Endothelial cell of umbilical vein (primary cell): ENCODE results near the gene RPS27L. TPM values are rescaled to one million over a fixed set of nuclear protein-coding genes. Genes with fewer than 3 reads are reported as not detected.

Source experiments
- BruUV-seq: library from RNA; stranded (reverse); fragments of 400-500 nt; replicated peaks from 2 replicates; lab custom pipeline; 2021; lab: Mats Ljungman, UMichigan
- CTCF ChIA-PET: fragments of 300-600, 350-600 bp; sonication (Branson Sonifier 250); formaldehyde crosslinking; loops from one replicate; lab custom pipeline; 2021; ENCODE audit warnings: antibody characterized with exemption, inconsistent platforms; lab: Charles Lee
- POLR2A ChIA-PET: fragments of 300-600, 350-600 bp; sonication (Branson Sonifier 250); formaldehyde crosslinking; loops from one replicate; lab custom pipeline; 2021; ENCODE audit warnings: antibody characterized with exemption, inconsistent platforms; lab: Charles Lee
- DNase-seq: peaks from one replicate; pipeline ENCODE4 v3.0.0-alpha.2; 2011; ENCODE audit warnings: low read depth, low spot score
- FAIRE-seq: peaks from 2 replicates; lab custom pipeline; 2011; peaks lifted over from hg19 to GRCh38; lab: Jason Lieb, UNC
- H2AFZ ChIP-seq: 2 replicates; pipeline ENCODE4 v1.6.0; 2012; ENCODE audit warnings: low read depth, low read length, control low read depth, inconsistent platforms
- H3K27ac ChIP-seq: 2 replicates; pipeline ENCODE4 v1.5.1; 2011; ENCODE audit warnings: low read depth, mild to moderate bottlenecking, control low read depth, low read length, moderate library complexity; ENCODE audit not compliant: insufficient read depth
- H3K27me3 ChIP-seq, 2 experiments: 2 replicates each; pipeline versions ENCODE4 v1.6.0 to v1.6.1; 2011; ENCODE audit warnings: low read length in 2 of 2, mixed read lengths in 1 of 2; ENCODE audit not compliant: control insufficient read depth in 2 of 2, insufficient read depth in 2 of 2
- H3K36me3 ChIP-seq, 2 experiments: 2 replicates in 1 of 2; 3 replicates in 1 of 2; pipeline ENCODE4 v1.5.1; 2011; ENCODE audit warnings: low read length in 2 of 2, mild to moderate bottlenecking in 1 of 2, moderate library complexity in 1 of 2; ENCODE audit not compliant: control insufficient read depth in 2 of 2, insufficient read depth in 2 of 2; ENCODE audit errors: extremely low read depth in 1 of 2
- H3K4me1 ChIP-seq: 3 replicates; pipeline ENCODE4 v1.5.1; 2011; ENCODE audit warnings: mild to moderate bottlenecking, low read length; ENCODE audit not compliant: control insufficient read depth, insufficient read depth; ENCODE audit errors: extremely low read depth
- H3K4me2 ChIP-seq: 2 replicates; pipeline ENCODE4 v1.6.1; 2011; ENCODE audit warnings: low read length, control low read depth, mixed read lengths; ENCODE audit not compliant: insufficient read depth
- H3K4me3 ChIP-seq, 3 experiments: fragments of 200-600 bp in 1 of 3; sonication (generic), shearing (Covaris generic) in 1 of 3; replicated peaks in 1 of 3; 2 replicates each; pipeline ENCODE4 v1.5.1; 2011 to 2016; ENCODE audit warnings: control low read depth in 3 of 3, low read length in 3 of 3, mild to moderate bottlenecking in 2 of 3, inconsistent platforms in 1 of 3, low read depth in 1 of 3, moderate library complexity in 1 of 3; ENCODE audit not compliant: insufficient read depth in 1 of 3
- H3K79me2 ChIP-seq: 2 replicates; pipeline ENCODE4 v1.6.0; 2012; ENCODE audit warnings: low read length, inconsistent platforms; ENCODE audit not compliant: control insufficient read depth, insufficient read depth
- H3K9ac ChIP-seq: replicated peaks from 2 replicates; pipeline ENCODE3; 2011; ENCODE audit warnings: low read length, control low read depth; ENCODE audit not compliant: insufficient read depth; ENCODE audit errors: extremely low read depth
- H3K9me1 ChIP-seq: replicated peaks from 3 replicates; pipeline ENCODE4 v1.6.0; 2011; ENCODE audit warnings: mild to moderate bottlenecking, low read length; ENCODE audit not compliant: control insufficient read depth, insufficient read depth; ENCODE audit errors: extremely low read depth
- H3K9me3 ChIP-seq: replicated peaks from 2 replicates; pipeline ENCODE4 v1.5.1; 2012; ENCODE audit warnings: low read length, inconsistent platforms; ENCODE audit not compliant: control insufficient read depth, insufficient read depth
- H4K20me1 ChIP-seq: replicated peaks from 2 replicates; pipeline ENCODE3; 2011; ENCODE audit warnings: mild to moderate bottlenecking, low read length; ENCODE audit not compliant: control insufficient read depth, insufficient read depth; ENCODE audit errors: extremely low read depth
- FOS ChIP-seq: IDR thresholded peaks from 2 replicates; pipeline ENCODE4 v1.6.1; 2011; ENCODE audit warnings: mild to moderate bottlenecking, low read length, moderate library complexity, borderline replicate concordance; ENCODE audit not compliant: insufficient read depth
- JUN ChIP-seq: IDR thresholded peaks from 2 replicates; pipeline ENCODE4 v1.6.1; 2011; ENCODE audit warnings: borderline replicate concordance, low read depth; ENCODE audit not compliant: insufficient read length, insufficient read depth
- MYC ChIP-seq: IDR thresholded peaks from one replicate; pipeline ENCODE4 v1.6.1; 2011; ENCODE audit warnings: mild to moderate bottlenecking, low read depth, low read length
- POLR2A ChIP-seq: IDR thresholded peaks from 2 replicates; pipeline ENCODE4 v1.6.1; 2012; ENCODE audit warnings: low read depth, mild to moderate bottlenecking, control low read depth, low read length
- POLR2AphosphoS5 ChIP-seq: IDR thresholded peaks from 2 replicates; pipeline ENCODE4 v1.6.1; 2012; ENCODE audit warnings: low read depth, mild to moderate bottlenecking, control low read depth, low read length, moderate library complexity; ENCODE audit not compliant: insufficient read depth
- dilution Hi-C: fragments of 300-500 bp; cut with MboI; formaldehyde crosslinking; loops from one replicate; pipeline ENCODE4 v1.15.0; 2019; ENCODE audit warnings: low sequenced_read_pairs; ENCODE audit not compliant: extremely low pct_ligation_motif_present
- intact Hi-C: fragments of 100-400 bp; cut with micrococcal nuclease; formaldehyde crosslinking; loops from one replicate; pipeline ENCODE4 v1.10.0; 2022
- polyA plus RNA-seq, 4 experiments: library from polyadenylated mRNA; depleted of rRNA in 3 of 4; stranded (reverse) in 3 of 4; unstranded in 1 of 4; fragments of >200 nt; gene quantifications; 2 replicates each; pipeline versions ENCODE4 v1.2.1 to v1.2.3, GENCODE V29; 2011 to 2012; ENCODE audit warnings: missing spikeins in 1 of 4
- total RNA-seq: library from RNA; stranded (reverse); gene quantifications from 2 replicates; pipeline ENCODE4 v1.2.3, GENCODE V29; 2021

Gene RPS27L
- total and polyA plus RNA-seq, 2 donors (not counting 3 experiments of a cell fraction or from before 2014, with no cell fraction given), result 163 to 345 TPM

DNA sequence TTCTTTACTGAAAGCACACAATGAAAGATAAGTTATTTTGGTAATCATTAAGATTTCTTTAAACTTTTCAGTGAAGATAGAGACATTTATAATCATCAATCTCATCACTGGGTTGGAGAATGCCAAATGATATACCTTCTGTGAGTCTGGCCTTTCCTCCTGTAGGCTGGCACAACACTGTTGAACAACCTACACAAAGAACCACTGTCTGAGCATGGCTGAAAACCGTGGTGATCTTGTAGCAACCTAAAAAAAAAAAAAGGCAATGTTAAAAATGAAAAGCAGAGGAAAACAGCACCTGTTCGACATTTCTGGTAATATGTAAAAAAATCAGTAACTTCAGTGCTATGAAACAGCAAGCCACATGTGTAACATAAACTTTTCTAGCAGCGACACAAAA, 1.8 kb downstream of the RPS27L start:
- Histone ChIP-seq H2AFZ (no peak overlapping the region), H3K4me3 (peak overlapping the region; percentile 54 to 98 (median 88)), H3K36me3 (peaks cover 5 to 10% of the 10 kb centered on the region in 2 experiments), H3K9ac (peak overlapping the region; percentile 81), H3K27ac (peak overlapping the region; percentile 8), H3K4me1 (peaks cover 11% of the 10 kb centered on the region), H3K9me3 (no peaks in the 10 kb centered on the region), H3K27me3 (no peaks in the 10 kb centered on the region), H3K4me2 (peak overlapping the region; percentile 62), H3K9me1 (no peaks in the 10 kb centered on the region), H3K79me2 (peaks cover 26% of the 10 kb centered on the region), H4K20me1 (no peaks in the 10 kb centered on the region)
- dilution Hi-C loops (no loop called here), intact Hi-C loops (loop anchor here (5.0 kb wide), 1 partner anchor 102 kb away; no protein-coding TSS in a partner anchor)
- BruUV-seq, result no TSS peak
- peak; percentile 41 for TF ChIP-seq POLR2A
- no peak for TF ChIP-seq FOS
- no peak for FAIRE-seq
- no peak for DNase-seq
- POLR2A ChIA-PET, result interaction anchor here (0.6 kb wide), 1 partner anchor 128 kb away, joined by 3 read pairs; no protein-coding TSS in a partner anchor
- CTCF ChIA-PET, result interaction anchor here (1.3 to 2.2 kb wide), 3 partner anchors 20 to 373 kb away, joined by 3 to 8 read pairs (median 4); no protein-coding TSS in a partner anchor

- ChIA-PET POLR2A (interaction anchor here (0.8 kb wide), 1 partner anchor 16 kb away, joined by 6 read pairs; no protein-coding TSS in a partner anchor), CTCF (interaction anchor here (0.7 to 2.1 kb wide), 2 partner anchors 16 to 251 kb away, joined by 3 to 9 read pairs; no protein-coding TSS in a partner anchor)
- H3K9ac ChIP-seq, result no peak overlapping the region
- peaks cover 21% of the 10 kb centered on the region for H3K79me2 ChIP-seq
- no peaks in the 10 kb centered on the region for H3K27me3 ChIP-seq
- no peaks in the 10 kb centered on the region for H4K20me1 ChIP-seq
- BruUV-seq, result no TSS peak
- H3K4me2 ChIP-seq, result no peak overlapping the region
- FAIRE-seq (no peak), DNase-seq (no peak)
- H3K4me3 ChIP-seq, result no peak overlapping the region
- peak; percentile 25 for TF ChIP-seq POLR2AphosphoS5
- TF ChIP-seq MYC, result no peak
- TF ChIP-seq FOS, result no peak
- TF ChIP-seq JUN, result no peak
- H3K27ac ChIP-seq, result no peak overlapping the region
- no peaks in the 10 kb centered on the region for H3K9me1 ChIP-seq
- peaks cover 8 to 10% of the 10 kb centered on the region in 2 experiments for H3K36me3 ChIP-seq
- no peak overlapping the region for H2AFZ ChIP-seq
- dilution Hi-C loops (no loop called here), intact Hi-C loops (no loop called here)
- no peaks in the 10 kb centered on the region for H3K9me3 ChIP-seq
- H3K4me1 ChIP-seq, result peaks cover 11% of the 10 kb centered on the region
These were observed 5.6 kb downstream of the RPS27L start for GRCh38 chr15:63151665-63152064.
